GM12878 (cell line): Measurements from ENCODE around the gene ELAPOR1. TPM values are rescaled to one million over a fixed set of nuclear protein-coding genes. Genes with fewer than 3 reads are reported as not detected.

ENCODE experiments used
- ASH2L ChIP-seq: fragments of 300-600, 200-600 bp; sonication (generic); IDR thresholded peaks from 2 replicates; pipeline ENCODE4 v1.6.1; 2017; ENCODE audit warnings: low read depth, mild to moderate bottlenecking, borderline replicate concordance
- BCL3 ChIP-seq: IDR thresholded peaks from 2 replicates; pipeline ENCODE4 v1.6.1; 2011; ENCODE audit warnings: borderline replicate concordance, low read depth, mild to moderate bottlenecking, moderate library complexity, low read length; ENCODE audit not compliant: insufficient read depth, poor library complexity, severe bottlenecking
- E2F4 ChIP-seq: IDR thresholded peaks from 2 replicates; pipeline ENCODE4 v1.6.1; 2012; ENCODE audit warnings: low read depth, low read length, improper control_type of control experiment
- EZH2 ChIP-seq: IDR thresholded peaks from 2 replicates; pipeline ENCODE4 v1.6.1; 2012; ENCODE audit warnings: low read depth, mild to moderate bottlenecking, control low read depth, inconsistent platforms, low read length, borderline replicate concordance; ENCODE audit not compliant: control insufficient read depth
- FOXM1 ChIP-seq: IDR thresholded peaks from 2 replicates; pipeline ENCODE4 v1.6.1; 2012; ENCODE audit warnings: low read depth, mild to moderate bottlenecking, inconsistent platforms, low read length, moderate library complexity
- HCFC1 ChIP-seq: fragments of 150-350 bp; IDR thresholded peaks from 2 replicates; pipeline ENCODE4 v1.6.1; 2014; ENCODE audit warnings: low read length
- IKZF1 ChIP-seq: fragments of 450-650 bp; conservative IDR thresholded peaks from 2 replicates; pipeline ENCODE4 v1.6.1; 2017; ENCODE audit warnings: antibody characterized with exemption, mild to moderate bottlenecking
- LARP7 ChIP-seq: fragments of 450-650 bp; IDR thresholded peaks from 2 replicates; pipeline ENCODE4 v1.6.1; 2017; ENCODE audit warnings: mild to moderate bottlenecking
- MTA2 ChIP-seq: fragments of 450-650 bp; IDR thresholded peaks from 2 replicates; pipeline ENCODE4 v1.6.1; 2016; ENCODE audit warnings: low read depth, mild to moderate bottlenecking, moderate library complexity
- MXI1 ChIP-seq: fragments of 150-350 bp; IDR thresholded peaks from 2 replicates; pipeline ENCODE4 v1.6.1; 2011; ENCODE audit warnings: low read depth, mild to moderate bottlenecking, inconsistent platforms, low read length, improper control_type of control experiment
- NBN ChIP-seq: fragments of 450-650 bp; IDR thresholded peaks from 2 replicates; pipeline ENCODE4 v1.6.1; 2016
- NR2F1 ChIP-seq: fragments of 450-650 bp; conservative IDR thresholded peaks from 2 replicates; pipeline ENCODE4 v1.6.1; 2017; ENCODE audit warnings: mild to moderate bottlenecking
- PAX5 ChIP-seq: IDR thresholded peaks from 2 replicates; pipeline ENCODE4 v1.6.1; 2011; ENCODE audit warnings: low read depth, low read length, borderline replicate concordance
- POLR2AphosphoS2 ChIP-seq: IDR thresholded peaks from 2 replicates; pipeline ENCODE4 v1.6.1; 2011; ENCODE audit warnings: low read depth, mild to moderate bottlenecking, low read length, improper control_type of control experiment, moderate library complexity
- RBBP5 ChIP-seq: fragments of 200-600 bp; sonication (generic); conservative IDR thresholded peaks from 2 replicates; pipeline ENCODE4 v1.6.1; 2016
- RELA ChIP-seq: fragments of 450-650 bp; IDR thresholded peaks from 2 replicates; pipeline ENCODE4 v1.8.0; 2014; ENCODE audit warnings: borderline replicate concordance; ENCODE audit not compliant: partially characterized antibody
- RUNX3 ChIP-seq: IDR thresholded peaks from 2 replicates; pipeline ENCODE4 v1.6.1; 2012; ENCODE audit warnings: low read length, inconsistent platforms
- SP1 ChIP-seq: IDR thresholded peaks from one replicate; pipeline ENCODE4 v1.6.1; 2011; ENCODE audit warnings: low read depth, low read length
- SRF ChIP-seq, 2 experiments: IDR thresholded peaks; 2 replicates each; pipeline ENCODE4 v1.6.1; 2011; ENCODE audit warnings: low read depth in 2 of 2, low read length in 2 of 2, mild to moderate bottlenecking in 1 of 2, moderate library complexity in 1 of 2
- STAT1 ChIP-seq: fragments of 450-650 bp; conservative IDR thresholded peaks from 2 replicates; pipeline ENCODE4 v1.6.1; 2014; ENCODE audit warnings: antibody characterized with exemption, mild to moderate bottlenecking
- SUPT20H ChIP-seq: IDR thresholded peaks from 2 replicates; pipeline ENCODE4 v1.6.1; 2011; ENCODE audit warnings: low read depth, mild to moderate bottlenecking, low read length, moderate library complexity, borderline replicate concordance; ENCODE audit not compliant: control insufficient read depth
- USF1 ChIP-seq: IDR thresholded peaks from 2 replicates; pipeline ENCODE4 v1.6.1; 2011; ENCODE audit warnings: borderline replicate concordance, low read depth, mild to moderate bottlenecking, moderate library complexity, mixed read lengths, low read length; ENCODE audit not compliant: insufficient read depth; ENCODE audit errors: extremely low read length
- ZNF687 ChIP-seq: fragments of 450-650 bp; IDR thresholded peaks from 2 replicates; pipeline ENCODE4 v1.6.1; 2017; ENCODE audit warnings: mild to moderate bottlenecking, moderate library complexity
- polyA plus RNA-seq, 11 experiments: library from polyadenylated mRNA; depleted of rRNA in 4 of 11; unstranded in 6 of 11; stranded (reverse) in 5 of 11; fragments of >200 nt; fragmentation: Nextera tagmentation in 4 of 11; fragmentation: Illumina TruSeq in 1 of 11; extraction: Ambion mirVana in 4 of 11; extraction: Trizol in 1 of 11; gene quantifications; 1 replicate in 1 of 11; 2 replicates in 10 of 11; pipeline versions ENCODE4 v1.2.1 to v1.2.3, GENCODE V29; 2011 to 2016; ENCODE audit warnings: inconsistent platforms in 2 of 11, missing spikeins in 2 of 11, low read depth in 1 of 11
- total RNA-seq, 4 experiments: library from RNA; depleted of rRNA in 3 of 4; stranded (reverse); fragments of >200 nt in 3 of 4; fragmentation: Illumina TruSeq in 1 of 4; extraction: Trizol in 1 of 4; gene quantifications; 2 replicates each; pipeline versions ENCODE4 v1.2.1 to v1.2.3, GENCODE V29; 2013 to 2021

Gene ELAPOR1
- total and polyA plus RNA-seq, 10 of the 15 experiments (the other 5 are each of a cell fraction or from before 2014, with no cell fraction given) = 0.04 to 2.1 (median 0.19) TPM; not detected in 2

GRCh38 chr1:109090196-109091077, 23.5 kb upstream of the ELAPOR1 start, which contains the start of gene TMEM167B (continued):
- no peak for TF ChIP-seq USF1
- no peak for TF ChIP-seq FOXM1
- peak; percentile 59 for TF ChIP-seq LARP7
- peak; percentile 86 for TF ChIP-seq RELA
- peak; percentile 89 for TF ChIP-seq SP1
- TF ChIP-seq STAT1 = peak; percentile 86; the same call in 1 of the 2 replicates
- peak; percentile 75 for TF ChIP-seq MXI1
- TF ChIP-seq MTA2 = peak; percentile 56; the same call in 1 of the 2 replicates
- TF ChIP-seq NR2F1 = peak; percentile 62
- TF ChIP-seq E2F4 = no peak
- peak; percentile 96 for TF ChIP-seq NBN
- TF ChIP-seq IKZF1 = peak; percentile 95
- no peak for TF ChIP-seq SUPT20H
- TF ChIP-seq ZNF687 = peak; percentile 89
- TF ChIP-seq ASH2L = peak; percentile 93; the same call in 1 of the 2 replicates
- TF ChIP-seq POLR2AphosphoS2 = peak; percentile 99
- TF ChIP-seq SRF (IDR thresholded peaks at IDR 0.05; ENCODE audit: low read depth in 2 of 2, low read length in 2 of 2) = peak; percentile 98 to 100
- TF ChIP-seq RUNX3 = peak; percentile 58
- TF ChIP-seq PAX5 = peak; percentile 67; the same call in 1 of the 2 replicates
- TF ChIP-seq BCL3 = no peak
- TF ChIP-seq RBBP5 = peak; percentile 84
- peak; percentile 83 for TF ChIP-seq HCFC1
- TF ChIP-seq EZH2 = no peak
